Panc1 (cell line): Measurements from ENCODE around the gene MN1. TPM values are rescaled to one million over a fixed set of nuclear protein-coding genes. Genes with fewer than 3 reads are reported as not detected.

Experiments
- ATAC-seq: fragments of 200-7000 bp; cut with Tn5 transposase; 2 replicates; pipeline ENCODE4 v1.9.1; 2020; ENCODE audit warnings: mild to moderate bottlenecking, moderate library complexity
- BruUV-seq: library from RNA; stranded (reverse); fragments of 400-500 nt; replicated peaks from 2 replicates; lab custom pipeline; 2021; lab: Mats Ljungman, UMichigan
- CTCF ChIA-PET: fragments of 300-600 bp; sonication (Branson Sonifier 250); formaldehyde crosslinking; loops from one replicate; lab custom pipeline; 2022; ENCODE audit warnings: antibody characterized with exemption; lab: Charles Lee
- POLR2A ChIA-PET: fragments of 300-600 bp; sonication (Branson Sonifier 250); formaldehyde crosslinking; loops from one replicate; lab custom pipeline; 2022; ENCODE audit warnings: antibody characterized with exemption; lab: Charles Lee
- DNase-seq: peaks from one replicate; pipeline ENCODE4 v3.0.0-alpha.2; 2010; ENCODE audit warnings: low read depth, low spot score
- H3K27ac ChIP-seq: 2 replicates; pipeline ENCODE4 v1.5.1; 2011; ENCODE audit warnings: mild to moderate bottlenecking, low read length, inconsistent platforms
- H3K27me3 ChIP-seq: fragments of 200-500 bp; sonication (Bioruptor generic); 2 replicates; pipeline ENCODE4 v1.6.0; 2014; ENCODE audit warnings: low read length, inconsistent platforms; ENCODE audit not compliant: control insufficient read depth, insufficient read depth
- H3K36me3 ChIP-seq: fragments of 200-500 bp; sonication (Bioruptor generic); 2 replicates; pipeline ENCODE4 v1.5.1; 2014; ENCODE audit warnings: inconsistent platforms, mild to moderate bottlenecking, low read length, moderate library complexity; ENCODE audit not compliant: control insufficient read depth, insufficient read depth
- H3K4me1 ChIP-seq: 2 replicates; pipeline ENCODE4 v1.5.1; 2011; ENCODE audit warnings: inconsistent platforms, mild to moderate bottlenecking, low read length, moderate library complexity; ENCODE audit not compliant: control insufficient read depth, insufficient read depth
- H3K4me3 ChIP-seq, 2 experiments: 2 replicates each; pipeline ENCODE4 v1.5.1; 2011 to 2012; ENCODE audit warnings: low read depth in 2 of 2, low read length in 2 of 2, mild to moderate bottlenecking in 2 of 2, inconsistent platforms in 1 of 2, moderate library complexity in 1 of 2
- H3K9me3 ChIP-seq: fragments of 200-500 bp; sonication (Bioruptor generic); 2 replicates; pipeline ENCODE4 v1.5.1; 2014; ENCODE audit warnings: low read depth, mild to moderate bottlenecking, inconsistent platforms, low read length, moderate library complexity; ENCODE audit not compliant: control insufficient read depth, insufficient read depth
- POLR2AphosphoS5 ChIP-seq: IDR thresholded peaks from 2 replicates; pipeline ENCODE4 v1.6.1; 2012; ENCODE audit warnings: mild to moderate bottlenecking, low read depth, low read length, moderate library complexity
- SIN3A ChIP-seq: IDR thresholded peaks from 2 replicates; pipeline ENCODE4 v1.6.1; 2012; ENCODE audit warnings: low read depth, mild to moderate bottlenecking, low read length, moderate library complexity, borderline replicate concordance; ENCODE audit not compliant: insufficient read depth
- TCF7L2 ChIP-seq: IDR thresholded peaks from 2 replicates; pipeline ENCODE4 v1.6.1; 2011; ENCODE audit warnings: mild to moderate bottlenecking, low read depth, low read length, inconsistent platforms
- in situ Hi-C: cut with HindIII; loops from 2 replicates; pipeline ENCODE4 v1.10.0; 2016; ENCODE audit warnings: low sequenced_read_pairs, low pct_unique_long_range_greater_than_20kb
- intact Hi-C: fragments of 100-400 bp; cut with micrococcal nuclease; formaldehyde crosslinking; loops from one replicate; pipeline ENCODE4 v1.10.0; 2022; ENCODE audit not compliant: unreplicated experiment
- total RNA-seq: library from RNA; stranded (reverse); gene quantifications from one replicate; pipeline ENCODE4 v1.2.1, GENCODE V29; 2021; ENCODE audit not compliant: unreplicated experiment
- TF ChIP-seq, protein P1 (sequence below), 2 experiments: IDR thresholded peaks; 2 replicates each; pipeline ENCODE4 v1.6.1; 2011 to 2012; ENCODE audit warnings: low read depth in 2 of 2, control low read depth in 1 of 2, low read length in 1 of 2, mild to moderate bottlenecking in 1 of 2, moderate library complexity in 1 of 2; ENCODE audit not compliant: insufficient read depth in 1 of 2
- TF ChIP-seq, protein P2 (sequence below): fragments of 450-650 bp; IDR thresholded peaks from 2 replicates; pipeline ENCODE4 v1.5.1; 2017; ENCODE audit warnings: mild to moderate bottlenecking

MN1 gene
- total RNA-seq, 1 experiment from 2014 or later, result 0.51 TPM

DNA sequence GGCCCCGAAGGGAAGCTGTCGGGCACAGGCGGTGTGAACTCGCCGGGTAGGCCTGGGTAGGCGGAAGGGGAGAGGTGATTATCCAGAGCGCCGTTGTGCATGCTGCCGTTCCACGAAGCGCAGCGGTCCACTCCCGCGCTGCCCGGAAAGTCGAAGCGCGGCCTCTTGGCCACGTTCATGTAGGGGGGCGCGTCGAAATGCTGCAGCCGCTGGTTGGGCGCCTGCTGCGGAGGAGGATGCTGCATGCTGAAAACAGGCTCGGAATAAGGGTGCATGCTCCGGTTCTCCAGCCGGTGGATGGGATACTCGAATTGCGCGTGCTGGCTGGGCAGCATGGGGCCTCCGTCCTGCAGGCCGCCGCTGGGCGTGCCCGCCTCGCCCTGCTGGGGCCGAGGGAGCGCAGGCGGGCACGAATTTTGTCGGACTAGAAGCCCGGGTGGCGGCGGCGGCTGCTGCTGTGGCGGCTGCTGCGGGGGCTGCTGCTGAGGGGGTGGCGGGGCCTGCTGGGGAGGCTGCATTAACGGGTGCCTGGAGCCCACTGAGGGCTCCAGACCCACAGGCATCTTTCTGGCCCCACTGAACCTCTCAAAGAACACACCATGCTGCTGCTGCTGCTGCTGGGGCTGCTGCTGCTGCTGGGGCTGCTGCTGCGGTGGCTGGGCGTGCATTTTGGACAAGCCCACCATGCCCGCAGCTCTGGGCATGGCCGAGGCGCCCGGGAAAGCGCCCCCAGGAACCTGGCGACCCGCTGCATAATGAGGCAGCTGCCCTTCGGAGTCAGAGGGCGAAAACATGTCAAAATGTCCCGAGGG lies 2.3 kb downstream of the MN1 start:
- no TSS peak for BruUV-seq
- DNase-seq (no peak), ATAC-seq (no peak)
- H3K4me3 ChIP-seq, result no peak overlapping the region
- H3K27me3 ChIP-seq, result no peaks in the 10 kb centered on the region
- H3K36me3 ChIP-seq, result no peaks in the 10 kb centered on the region; the same call in 1 of the 2 replicates
- intact Hi-C loops, result no loop called here
- TF ChIP-seq, protein P1, sequence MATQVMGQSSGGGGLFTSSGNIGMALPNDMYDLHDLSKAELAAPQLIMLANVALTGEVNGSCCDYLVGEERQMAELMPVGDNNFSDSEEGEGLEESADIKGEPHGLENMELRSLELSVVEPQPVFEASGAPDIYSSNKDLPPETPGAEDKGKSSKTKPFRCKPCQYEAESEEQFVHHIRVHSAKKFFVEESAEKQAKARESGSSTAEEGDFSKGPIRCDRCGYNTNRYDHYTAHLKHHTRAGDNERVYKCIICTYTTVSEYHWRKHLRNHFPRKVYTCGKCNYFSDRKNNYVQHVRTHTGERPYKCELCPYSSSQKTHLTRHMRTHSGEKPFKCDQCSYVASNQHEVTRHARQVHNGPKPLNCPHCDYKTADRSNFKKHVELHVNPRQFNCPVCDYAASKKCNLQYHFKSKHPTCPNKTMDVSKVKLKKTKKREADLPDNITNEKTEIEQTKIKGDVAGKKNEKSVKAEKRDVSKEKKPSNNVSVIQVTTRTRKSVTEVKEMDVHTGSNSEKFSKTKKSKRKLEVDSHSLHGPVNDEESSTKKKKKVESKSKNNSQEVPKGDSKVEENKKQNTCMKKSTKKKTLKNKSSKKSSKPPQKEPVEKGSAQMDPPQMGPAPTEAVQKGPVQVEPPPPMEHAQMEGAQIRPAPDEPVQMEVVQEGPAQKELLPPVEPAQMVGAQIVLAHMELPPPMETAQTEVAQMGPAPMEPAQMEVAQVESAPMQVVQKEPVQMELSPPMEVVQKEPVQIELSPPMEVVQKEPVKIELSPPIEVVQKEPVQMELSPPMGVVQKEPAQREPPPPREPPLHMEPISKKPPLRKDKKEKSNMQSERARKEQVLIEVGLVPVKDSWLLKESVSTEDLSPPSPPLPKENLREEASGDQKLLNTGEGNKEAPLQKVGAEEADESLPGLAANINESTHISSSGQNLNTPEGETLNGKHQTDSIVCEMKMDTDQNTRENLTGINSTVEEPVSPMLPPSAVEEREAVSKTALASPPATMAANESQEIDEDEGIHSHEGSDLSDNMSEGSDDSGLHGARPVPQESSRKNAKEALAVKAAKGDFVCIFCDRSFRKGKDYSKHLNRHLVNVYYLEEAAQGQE (IDR thresholded peaks at IDR 0.05; ENCODE audit: insufficient read depth in 1 of 2, low read depth in 2 of 2, low read length in 1 of 2), result no peak
- no peak for TF ChIP-seq TCF7L2
- TF ChIP-seq, protein P2, sequence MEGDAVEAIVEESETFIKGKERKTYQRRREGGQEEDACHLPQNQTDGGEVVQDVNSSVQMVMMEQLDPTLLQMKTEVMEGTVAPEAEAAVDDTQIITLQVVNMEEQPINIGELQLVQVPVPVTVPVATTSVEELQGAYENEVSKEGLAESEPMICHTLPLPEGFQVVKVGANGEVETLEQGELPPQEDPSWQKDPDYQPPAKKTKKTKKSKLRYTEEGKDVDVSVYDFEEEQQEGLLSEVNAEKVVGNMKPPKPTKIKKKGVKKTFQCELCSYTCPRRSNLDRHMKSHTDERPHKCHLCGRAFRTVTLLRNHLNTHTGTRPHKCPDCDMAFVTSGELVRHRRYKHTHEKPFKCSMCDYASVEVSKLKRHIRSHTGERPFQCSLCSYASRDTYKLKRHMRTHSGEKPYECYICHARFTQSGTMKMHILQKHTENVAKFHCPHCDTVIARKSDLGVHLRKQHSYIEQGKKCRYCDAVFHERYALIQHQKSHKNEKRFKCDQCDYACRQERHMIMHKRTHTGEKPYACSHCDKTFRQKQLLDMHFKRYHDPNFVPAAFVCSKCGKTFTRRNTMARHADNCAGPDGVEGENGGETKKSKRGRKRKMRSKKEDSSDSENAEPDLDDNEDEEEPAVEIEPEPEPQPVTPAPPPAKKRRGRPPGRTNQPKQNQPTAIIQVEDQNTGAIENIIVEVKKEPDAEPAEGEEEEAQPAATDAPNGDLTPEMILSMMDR, result no peak
- H3K27ac ChIP-seq, result no peak overlapping the region
- ChIA-PET POLR2A (no interaction called here), CTCF (no interaction called here)
- H3K4me1 ChIP-seq, result 0 out of 2 replicates have a peak, but pooled peaks cover 4% of the 10 kb centered on the region
- in situ Hi-C loops, result no loop called here
- no peaks in the 10 kb centered on the region for H3K9me3 ChIP-seq

DNA sequence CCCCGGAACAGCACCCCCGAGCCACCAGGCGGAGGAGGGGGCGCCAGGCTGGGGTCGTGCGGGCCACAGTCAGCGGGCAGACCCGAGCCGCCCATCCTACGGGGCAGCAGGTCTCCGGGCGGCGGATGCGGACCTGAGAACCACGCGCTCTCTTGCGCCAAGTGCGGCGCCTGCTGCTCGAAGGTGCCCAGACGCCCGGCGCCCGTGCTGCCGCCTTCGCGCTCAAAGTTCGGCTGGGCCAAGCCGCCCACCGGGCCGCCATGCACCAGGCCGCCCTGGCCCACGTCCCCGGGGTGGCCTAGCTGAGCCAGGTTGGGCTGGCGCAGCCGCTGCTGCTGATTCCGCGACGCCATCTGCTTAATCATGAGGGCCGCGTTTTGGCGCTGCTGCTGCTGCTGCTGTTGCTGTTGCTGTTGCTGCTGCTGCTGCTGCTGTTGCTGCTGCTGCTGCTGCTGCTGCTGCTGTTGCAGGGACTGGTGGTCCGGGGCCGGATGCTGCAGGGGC lies 3.0 kb downstream of the MN1 start:
- 0 out of 2 replicates have a peak, but pooled peaks cover 4% of the 10 kb centered on the region for H3K4me1 ChIP-seq
- no peaks in the 10 kb centered on the region; the same call in 1 of the 2 replicates for H3K36me3 ChIP-seq
- intact Hi-C loops (no loop called here), in situ Hi-C loops (no loop called here)
- POLR2A ChIA-PET, result no interaction called here
- H3K27ac ChIP-seq, result no peak overlapping the region
- H3K27me3 ChIP-seq, result no peaks in the 10 kb centered on the region
- H3K4me3 ChIP-seq, result no peak overlapping the region
- no peaks in the 10 kb centered on the region for H3K9me3 ChIP-seq
- BruUV-seq, result no TSS peak
- DNase-seq, result no peak
- TF ChIP-seq SIN3A (no peak), POLR2AphosphoS5 (no peak), TCF7L2 (no peak)
- TF ChIP-seq, protein P2, result no peak
- TF ChIP-seq, protein P1 (IDR thresholded peaks at IDR 0.05; ENCODE audit: insufficient read depth in 1 of 2, low read depth in 2 of 2, low read length in 1 of 2), result no peak
- no peak for ATAC-seq
- CTCF ChIA-PET, result no interaction called here
